GM21619 (cell line): ENCODE measurements around the gene SAPCD2.

Experiments used
- ATAC-seq: cut with Tn5 transposase; IDR thresholded peaks from one replicate; pipeline ENCODE4 v1.9.1; 2021; ENCODE audit not compliant: unreplicated experiment

Gene SAPCD2

GRCh38 chr9:137019891-137020683 lies 50.3 kb downstream of the SAPCD2 start:
- ATAC-seq = no peak

- no peak for ATAC-seq
Measured at GRCh38 chr9:137018761-137019559, 51.4 kb downstream of the SAPCD2 start.

GRCh38 chr9:137017791-137018497 lies 52.4 kb downstream of the SAPCD2 start:
- no peak for ATAC-seq

- ATAC-seq = no peak
Measured at GRCh38 chr9:137017071-137017470, 53.3 kb downstream of the SAPCD2 start.

GRCh38 chr9:137016436-137016835 lies 53.9 kb downstream of the SAPCD2 start:
- no peak for ATAC-seq

GRCh38 chr9:137015976-137016375 lies 54.4 kb downstream of the SAPCD2 start:
- ATAC-seq = no peak

- ATAC-seq = no peak
Measured at GRCh38 chr9:137015540-137015930, 54.8 kb downstream of the SAPCD2 start.

GRCh38 chr9:137014776-137015539 lies 55.4 kb downstream of the SAPCD2 start:
- ATAC-seq = no peak

- ATAC-seq = no peak
Measured at GRCh38 chr9:137014166-137014565, 56.2 kb downstream of the SAPCD2 start.

GRCh38 chr9:137013571-137013940 lies 56.8 kb downstream of the SAPCD2 start:
- no peak for ATAC-seq

GRCh38 chr9:137012694-137013570 lies 57.4 kb downstream of the SAPCD2 start:
- no peak for ATAC-seq
